Epithelial cell of esophagus (primary cell): ENCODE measurements around the gene PRUNE2.

ENCODE experiments used
- DNase-seq: peaks from one replicate; pipeline ENCODE4 v3.0.0; 2010; ENCODE audit warnings: low read depth
- H3K4me3 ChIP-seq: 2 replicates; pipeline ENCODE4 v1.5.1; 2011; ENCODE audit warnings: mild to moderate bottlenecking, low read length, control low read depth
- TF ChIP-seq, protein P1 (sequence below): IDR thresholded peaks from 2 replicates; pipeline ENCODE4 v1.5.1; 2011; ENCODE audit warnings: low read depth, mild to moderate bottlenecking, low read length, control low read depth, inconsistent platforms; ENCODE audit not compliant: insufficient read depth; ENCODE audit errors: missing control alignments

PRUNE2 gene

GRCh38 chr9:76620581-76620980, 285.3 kb downstream of the PRUNE2 start:
- TF ChIP-seq, protein P1, sequence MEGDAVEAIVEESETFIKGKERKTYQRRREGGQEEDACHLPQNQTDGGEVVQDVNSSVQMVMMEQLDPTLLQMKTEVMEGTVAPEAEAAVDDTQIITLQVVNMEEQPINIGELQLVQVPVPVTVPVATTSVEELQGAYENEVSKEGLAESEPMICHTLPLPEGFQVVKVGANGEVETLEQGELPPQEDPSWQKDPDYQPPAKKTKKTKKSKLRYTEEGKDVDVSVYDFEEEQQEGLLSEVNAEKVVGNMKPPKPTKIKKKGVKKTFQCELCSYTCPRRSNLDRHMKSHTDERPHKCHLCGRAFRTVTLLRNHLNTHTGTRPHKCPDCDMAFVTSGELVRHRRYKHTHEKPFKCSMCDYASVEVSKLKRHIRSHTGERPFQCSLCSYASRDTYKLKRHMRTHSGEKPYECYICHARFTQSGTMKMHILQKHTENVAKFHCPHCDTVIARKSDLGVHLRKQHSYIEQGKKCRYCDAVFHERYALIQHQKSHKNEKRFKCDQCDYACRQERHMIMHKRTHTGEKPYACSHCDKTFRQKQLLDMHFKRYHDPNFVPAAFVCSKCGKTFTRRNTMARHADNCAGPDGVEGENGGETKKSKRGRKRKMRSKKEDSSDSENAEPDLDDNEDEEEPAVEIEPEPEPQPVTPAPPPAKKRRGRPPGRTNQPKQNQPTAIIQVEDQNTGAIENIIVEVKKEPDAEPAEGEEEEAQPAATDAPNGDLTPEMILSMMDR = no peak

DNA sequence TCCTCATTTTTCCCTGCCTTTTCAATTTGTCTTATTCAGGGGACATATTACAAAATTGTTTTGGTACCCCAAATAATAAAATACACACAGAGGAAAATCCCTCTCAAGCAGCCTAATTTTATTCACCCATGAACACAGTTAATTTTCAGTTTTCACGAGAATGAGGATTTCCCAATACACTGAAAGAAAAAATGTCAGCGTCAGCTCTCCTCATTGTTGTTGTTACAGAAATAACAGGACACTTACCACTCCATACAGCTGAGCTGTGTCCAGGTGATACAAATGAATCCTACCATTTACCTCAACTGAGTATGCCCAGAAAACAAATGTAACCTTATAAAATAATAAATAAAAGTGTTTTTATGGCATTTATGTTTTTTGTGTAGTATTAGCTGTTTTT, 286.3 kb downstream of the PRUNE2 start:
- TF ChIP-seq, protein P1 = no peak

More at GRCh38 chr9:76620581-76620980, 285.3 kb downstream of the PRUNE2 start:
- H3K4me3 ChIP-seq = no peak overlapping the region
- no peak for DNase-seq

GRCh38 chr9:76619197-76619596, 286.7 kb downstream of the PRUNE2 start:
- no peak for DNase-seq
- TF ChIP-seq, protein P1 = no peak
- no peak overlapping the region for H3K4me3 ChIP-seq

More for the DNA sequence above, 286.3 kb downstream of the PRUNE2 start:
- no peak for DNase-seq
- no peak overlapping the region for H3K4me3 ChIP-seq

- TF ChIP-seq, protein P1 = no peak
- no peak for DNase-seq
- no peak overlapping the region for H3K4me3 ChIP-seq
Observed at GRCh38 chr9:76618762-76619161, 287.2 kb downstream of the PRUNE2 start.

DNA sequence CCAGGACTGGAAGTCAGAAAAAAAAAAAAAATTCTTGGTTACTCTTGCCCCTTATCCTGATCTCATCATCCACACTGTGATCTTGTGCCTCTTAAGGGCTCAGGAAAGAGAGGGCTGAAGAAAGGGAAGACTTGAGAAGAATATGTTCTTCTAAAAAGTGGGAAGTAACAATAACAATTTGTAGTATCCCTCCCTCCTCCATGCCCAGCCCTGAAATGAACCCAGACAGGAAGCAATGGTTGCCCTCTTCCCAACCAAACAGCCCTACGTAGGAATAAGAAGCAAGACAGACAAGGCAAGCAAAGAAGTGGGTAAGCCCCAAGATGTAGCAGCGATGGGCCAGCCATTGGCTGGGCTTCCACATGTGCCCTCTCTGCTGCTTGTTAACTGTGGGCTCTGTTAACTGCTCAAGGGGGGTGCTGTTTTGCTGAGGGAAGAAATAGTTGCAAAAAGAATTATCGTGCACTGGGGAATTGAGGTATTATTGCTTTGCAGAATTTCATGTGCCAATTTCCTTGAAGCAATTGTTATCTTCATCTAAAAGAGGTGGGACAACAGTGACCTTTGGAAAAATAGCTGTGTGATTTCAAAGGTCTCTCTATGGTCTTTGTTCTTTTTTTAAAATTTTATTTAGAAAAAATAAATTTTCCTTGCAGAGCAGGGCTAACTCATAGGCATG, 288.3 kb downstream of the PRUNE2 start:
- TF ChIP-seq, protein P1 = no peak
- H3K4me3 ChIP-seq = no peak overlapping the region
- DNase-seq = no peak

GRCh38 chr9:76616780-76617179, 289.1 kb downstream of the PRUNE2 start:
- TF ChIP-seq, protein P1 = no peak
- H3K4me3 ChIP-seq = no peak overlapping the region
- DNase-seq = no peak

DNA sequence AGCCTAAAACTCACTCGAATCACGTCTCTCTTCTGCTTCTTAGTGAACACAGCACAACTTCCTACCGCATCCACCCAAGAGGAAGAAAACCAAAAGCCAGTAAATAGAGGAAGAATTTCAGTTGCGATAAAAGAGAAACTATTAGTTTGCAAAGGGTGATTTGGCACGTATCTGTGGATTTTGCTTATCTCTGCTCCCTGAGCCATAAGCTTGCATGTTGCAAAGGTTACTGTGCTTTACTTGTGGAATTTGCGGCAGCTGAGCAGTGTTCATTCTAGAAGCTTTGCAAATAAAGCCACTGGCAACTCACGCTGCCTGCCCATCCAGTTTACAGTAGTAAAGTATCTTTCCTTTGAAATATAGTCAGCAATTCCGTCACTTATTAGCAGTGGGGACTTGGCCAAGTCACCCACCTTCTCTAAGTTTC, 290.7 kb downstream of the PRUNE2 start:
- no peak for DNase-seq
- TF ChIP-seq, protein P1 = no peak
- H3K4me3 ChIP-seq = no peak overlapping the region
